ENCODE measurements around the gene MEGF11. TPM values are rescaled to one million over a fixed set of nuclear protein-coding genes. Genes with fewer than 3 reads are reported as not detected.

The MEGF11 gene
- total RNA-seq, 4 donors from 2014 or later: 0.20 TPM; not detected in 3

DNA sequence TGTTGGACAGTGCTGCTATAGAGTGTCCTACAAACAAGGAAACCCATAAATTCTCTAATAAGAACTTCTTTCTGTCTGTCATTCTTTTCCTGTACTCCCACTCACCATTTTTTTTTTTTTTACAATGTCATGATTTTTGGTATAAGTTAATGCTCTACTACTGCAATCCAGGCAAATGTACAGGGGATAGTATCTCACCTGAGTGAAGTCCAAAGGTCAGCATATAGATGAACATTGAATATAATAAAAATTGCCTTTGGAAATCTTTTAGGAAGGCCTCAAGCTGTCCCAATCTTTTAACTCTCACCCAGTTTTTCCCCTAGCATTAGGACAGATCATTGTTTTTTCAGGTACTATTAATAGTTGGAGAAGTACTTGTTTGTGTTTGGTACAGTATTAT is 405.6 kb downstream of the MEGF11 start:
- TF ChIP-seq, protein P1, sequence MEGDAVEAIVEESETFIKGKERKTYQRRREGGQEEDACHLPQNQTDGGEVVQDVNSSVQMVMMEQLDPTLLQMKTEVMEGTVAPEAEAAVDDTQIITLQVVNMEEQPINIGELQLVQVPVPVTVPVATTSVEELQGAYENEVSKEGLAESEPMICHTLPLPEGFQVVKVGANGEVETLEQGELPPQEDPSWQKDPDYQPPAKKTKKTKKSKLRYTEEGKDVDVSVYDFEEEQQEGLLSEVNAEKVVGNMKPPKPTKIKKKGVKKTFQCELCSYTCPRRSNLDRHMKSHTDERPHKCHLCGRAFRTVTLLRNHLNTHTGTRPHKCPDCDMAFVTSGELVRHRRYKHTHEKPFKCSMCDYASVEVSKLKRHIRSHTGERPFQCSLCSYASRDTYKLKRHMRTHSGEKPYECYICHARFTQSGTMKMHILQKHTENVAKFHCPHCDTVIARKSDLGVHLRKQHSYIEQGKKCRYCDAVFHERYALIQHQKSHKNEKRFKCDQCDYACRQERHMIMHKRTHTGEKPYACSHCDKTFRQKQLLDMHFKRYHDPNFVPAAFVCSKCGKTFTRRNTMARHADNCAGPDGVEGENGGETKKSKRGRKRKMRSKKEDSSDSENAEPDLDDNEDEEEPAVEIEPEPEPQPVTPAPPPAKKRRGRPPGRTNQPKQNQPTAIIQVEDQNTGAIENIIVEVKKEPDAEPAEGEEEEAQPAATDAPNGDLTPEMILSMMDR (IDR thresholded peaks at IDR 0.05): no peak
- no peak for TF ChIP-seq POLR2A (IDR thresholded peaks at IDR 0.05)
- Histone ChIP-seq H3K36me3 (no peaks in the 10 kb centered on the region), H3K9me3 (no peaks in the 10 kb centered on the region), H3K27ac (no peak overlapping the region), H3K27me3 (no peaks in the 10 kb centered on the region), H3K4me1 (peaks cover 3 to 14% of the 10 kb centered on the region in 2 donors), H3K4me3 (replicated peaks in 1 of 3) (no peak overlapping the region)
- intact Hi-C loops (cut with DNase I): no loop called here
- DNase-seq: no peak

DNA sequence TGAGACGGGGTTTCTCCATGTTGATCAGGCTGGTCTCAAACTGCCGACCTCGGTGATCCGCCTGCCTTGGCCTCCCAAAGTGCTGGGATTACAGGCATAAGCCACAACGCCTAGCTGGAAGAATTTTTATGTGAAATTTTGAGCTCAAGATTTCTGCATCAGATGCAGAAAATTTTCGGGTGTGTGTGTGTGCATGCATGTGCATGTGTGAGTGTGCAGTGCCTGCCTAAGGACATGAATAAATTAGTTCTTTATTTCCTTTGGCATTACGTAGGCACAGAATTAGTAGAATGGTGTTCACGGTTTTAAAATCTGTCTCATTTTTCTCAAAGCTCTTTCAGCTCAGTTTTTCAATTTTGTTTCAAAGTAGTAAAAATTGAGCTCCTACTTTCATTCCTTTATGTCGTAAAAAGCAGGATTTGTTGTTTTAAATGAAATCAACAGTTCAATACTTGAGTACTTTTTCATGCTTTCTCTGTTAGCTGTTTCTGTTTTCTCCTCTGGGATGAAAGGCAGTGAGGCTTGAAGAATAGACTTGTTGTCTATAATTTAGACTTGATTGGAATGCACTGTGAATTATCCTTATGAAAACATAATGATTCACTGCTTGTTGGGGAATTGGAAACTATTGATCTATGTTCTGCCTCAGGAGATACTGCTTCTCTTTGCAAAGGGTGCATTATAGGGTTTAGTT is 407.6 kb downstream of the MEGF11 start:
- Histone ChIP-seq H3K9me3 (no peaks in the 10 kb centered on the region), H3K4me3 (replicated peaks in 1 of 3) (no peak overlapping the region), H3K4me1 (peaks cover 13 to 28% of the 10 kb centered on the region in 2 donors), H3K27ac (peak overlapping the region in 2 of 3 donors; percentile 6 to 15), H3K27me3 (no peaks in the 10 kb centered on the region), H3K36me3 (no peaks in the 10 kb centered on the region)
- 44 to 45% methylated on average over 6 to 9 of the region's 9 CpGs for WGBS, 2 donors
- no peak for DNase-seq
- intact Hi-C loops (cut with DNase I): no loop called here
- TF ChIP-seq POLR2A (IDR thresholded peaks at IDR 0.05): no peak
- TF ChIP-seq, protein P1 (IDR thresholded peaks at IDR 0.05): no peak

Small RNA genes within 50 kb of the gene (microRNA-seq; reads per million reads assigned to microRNA genes)
- gene MIR4311: not detected

Small RNA genes within 50 kb of the gene (small RNA-seq; reads per million reads assigned to genes)
- not detected for gene MIR4311

Other genes starting within 250 kb of the MEGF11 start
- 10 to 100 TPM; 20.8 to 49.8 (median 37.8) TPM for gene DIS3L, start 39.8 kb upstream of the MEGF11 start, total RNA-seq
- 1 to 10 TPM; 4.5 to 7.5 (median 6.5) TPM for gene TIPIN, start 102.9 kb upstream of the MEGF11 start, total RNA-seq
- 10 to 100 TPM; 18.1 to 25.4 (median 25.3) TPM for gene MAP2K1, start 133.2 kb upstream of the MEGF11 start, total RNA-seq
- gene SNAPC5, start 244.0 kb upstream of the MEGF11 start, total RNA-seq: 10 to 100 TPM; 26.3 to 79.2 (median 40.5) TPM